Embryonic facial prominence (tissue), 1 donor: ENCODE data around the gene SELENBP1.
A peak's percentile ranks its signal among the peaks of the same experiment; 100 is the strongest.
"Not testable (repeated sequence)": the region's sequence is repeated elsewhere in the genome, so short reads cannot be mapped to it uniquely, and the experiment has no call there.

Experiments used
- DNase-seq: peaks from one replicate; pipeline ENCODE4 v3.0.0-alpha.2; 2016; ENCODE audit errors: extremely low spot score

SELENBP1 gene

GRCh38 chr1:151372058-151372934 is at the start of gene SELENBP1:
SELENBP1 (minus strand) TSS chr1:151372705; CDS start chr1:151372641, 64 bp downstream.
- DNase-seq = no peak

- DNase-seq = no peak
Measured at GRCh38 chr1:151419819-151420218, 47.3 kb upstream of the SELENBP1 start.

GRCh38 chr1:151418081-151418480 is 45.6 kb upstream of the SELENBP1 start:
- no peak for DNase-seq

- no peak for DNase-seq
Measured at GRCh38 chr1:151416231-151416630, 43.7 kb upstream of the SELENBP1 start.

- DNase-seq = no peak
Measured at GRCh38 chr1:151411884-151412283, 39.4 kb upstream of the SELENBP1 start.

- no peak for DNase-seq
Measured at GRCh38 chr1:151408891-151409290, 36.4 kb upstream of the SELENBP1 start.

GRCh38 chr1:151407304-151407703 is 34.8 kb upstream of the SELENBP1 start:
- no peak for DNase-seq

- no peak for DNase-seq
Measured at GRCh38 chr1:151406176-151406575, 33.7 kb upstream of the SELENBP1 start.

GRCh38 chr1:151405187-151405951 is 32.9 kb upstream of the SELENBP1 start:
- no peak for DNase-seq

- DNase-seq = no peak
Measured at GRCh38 chr1:151403612-151404011, 31.1 kb upstream of the SELENBP1 start.

GRCh38 chr1:151402764-151403163 is 30.3 kb upstream of the SELENBP1 start:
- no peak for DNase-seq

- no peak for DNase-seq
Measured at GRCh38 chr1:151401860-151402259, 29.4 kb upstream of the SELENBP1 start.

- no peak for DNase-seq
Measured at GRCh38 chr1:151401125-151401788, 28.8 kb upstream of the SELENBP1 start.

GRCh38 chr1:151399324-151400171 is 27.0 kb upstream of the SELENBP1 start, which contains the start of gene PSMB4:
PSMB4 (plus strand) TSS chr1:151399573; CDS start chr1:151399588, 15 bp downstream.
- DNase-seq = peak; percentile 90

GRCh38 chr1:151396265-151396664 is 23.8 kb upstream of the SELENBP1 start:
- DNase-seq = not testable (repeated sequence)

- no peak for DNase-seq
Measured at GRCh38 chr1:151393583-151393982, 21.1 kb upstream of the SELENBP1 start.

- DNase-seq = no peak
Measured at GRCh38 chr1:151391079-151391563, 18.6 kb upstream of the SELENBP1 start.

GRCh38 chr1:151390221-151391078 is 17.9 kb upstream of the SELENBP1 start:
- DNase-seq = not testable (repeated sequence)

- no peak for DNase-seq
Measured at GRCh38 chr1:151386002-151386401, 13.5 kb upstream of the SELENBP1 start.

GRCh38 chr1:151384584-151384983 is 12.1 kb upstream of the SELENBP1 start:
- no peak for DNase-seq
